DND-41 (cell line): ENCODE data around the gene PUS7.
"Not testable (repeated sequence)": the region's sequence is repeated elsewhere in the genome, so short reads cannot be mapped to it uniquely, and the experiment has no call there.

Experiments used
- EZH2 ChIP-seq: IDR thresholded peaks from 3 replicates; pipeline ENCODE4 v1.6.1; 2012; ENCODE audit warnings: borderline replicate concordance, low read depth, mild to moderate bottlenecking, moderate library complexity, low read length, inconsistent platforms; ENCODE audit not compliant: severe bottlenecking
- TF ChIP-seq, protein P1 (sequence below): IDR thresholded peaks from 2 replicates; pipeline ENCODE4 v1.5.1; 2012; ENCODE audit warnings: borderline replicate concordance, low read length, moderate library complexity, mild to moderate bottlenecking; ENCODE audit not compliant: poor library complexity, severe bottlenecking; ENCODE audit errors: extremely low read depth

DNA sequence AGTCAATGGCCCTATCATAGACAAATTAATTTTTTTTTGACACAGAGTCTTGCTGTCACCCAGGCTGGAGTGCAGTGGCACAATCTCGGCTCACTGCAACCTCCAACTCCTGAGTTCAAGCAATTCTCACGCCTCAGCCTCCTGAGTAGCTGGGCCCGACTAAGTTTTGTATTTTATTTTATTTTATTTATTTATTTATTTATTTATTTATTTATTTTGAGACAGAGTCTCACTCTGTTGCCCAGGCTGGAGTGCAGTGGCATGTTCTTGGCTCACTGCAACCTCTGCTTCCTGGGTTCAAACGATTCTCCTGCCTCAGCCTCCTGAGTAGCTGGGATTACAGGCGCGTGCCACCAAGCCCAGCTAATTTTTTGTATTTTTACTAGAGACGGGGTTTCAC is 6.5 kb downstream of the PUS7 start:
- TF ChIP-seq, protein P1, sequence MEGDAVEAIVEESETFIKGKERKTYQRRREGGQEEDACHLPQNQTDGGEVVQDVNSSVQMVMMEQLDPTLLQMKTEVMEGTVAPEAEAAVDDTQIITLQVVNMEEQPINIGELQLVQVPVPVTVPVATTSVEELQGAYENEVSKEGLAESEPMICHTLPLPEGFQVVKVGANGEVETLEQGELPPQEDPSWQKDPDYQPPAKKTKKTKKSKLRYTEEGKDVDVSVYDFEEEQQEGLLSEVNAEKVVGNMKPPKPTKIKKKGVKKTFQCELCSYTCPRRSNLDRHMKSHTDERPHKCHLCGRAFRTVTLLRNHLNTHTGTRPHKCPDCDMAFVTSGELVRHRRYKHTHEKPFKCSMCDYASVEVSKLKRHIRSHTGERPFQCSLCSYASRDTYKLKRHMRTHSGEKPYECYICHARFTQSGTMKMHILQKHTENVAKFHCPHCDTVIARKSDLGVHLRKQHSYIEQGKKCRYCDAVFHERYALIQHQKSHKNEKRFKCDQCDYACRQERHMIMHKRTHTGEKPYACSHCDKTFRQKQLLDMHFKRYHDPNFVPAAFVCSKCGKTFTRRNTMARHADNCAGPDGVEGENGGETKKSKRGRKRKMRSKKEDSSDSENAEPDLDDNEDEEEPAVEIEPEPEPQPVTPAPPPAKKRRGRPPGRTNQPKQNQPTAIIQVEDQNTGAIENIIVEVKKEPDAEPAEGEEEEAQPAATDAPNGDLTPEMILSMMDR, result not testable (repeated sequence)
- TF ChIP-seq EZH2, result not testable (repeated sequence)
